DND-41 (cell line): ENCODE measurements around the gene KIF4A.

Experiments used
- ATAC-seq: fragments of 200-7000 bp; cut with Tn5 transposase; 3 replicates; pipeline ENCODE4 v1.9.1; 2021; ENCODE audit warnings: low read depth; ENCODE audit not compliant: insufficient read depth
- DNase-seq: peaks from one replicate; pipeline ENCODE4 v3.0.0-alpha.2; 2020
- H2AFZ ChIP-seq: 2 replicates; pipeline ENCODE4 v1.6.0; 2012; ENCODE audit warnings: low read depth, low read length
- H3K27ac ChIP-seq: 2 replicates; pipeline ENCODE4 v1.5.1; 2012; ENCODE audit warnings: low read length, inconsistent platforms
- H3K27me3 ChIP-seq: fragments of 200-600 bp; sonication (generic); 2 replicates; pipeline ENCODE4 v1.6.0; 2012; ENCODE audit warnings: low read length, mild to moderate bottlenecking, inconsistent platforms; ENCODE audit not compliant: insufficient read depth, poor library complexity
- H3K36me3 ChIP-seq: 2 replicates; pipeline ENCODE4 v1.5.1; 2012; ENCODE audit warnings: low read length, inconsistent platforms; ENCODE audit not compliant: insufficient read depth
- H3K4me1 ChIP-seq: 2 replicates; pipeline ENCODE4 v1.5.1; 2012; ENCODE audit warnings: mild to moderate bottlenecking, low read length; ENCODE audit not compliant: insufficient read depth
- H3K4me2 ChIP-seq: 2 replicates; pipeline ENCODE4 v1.6.0; 2012; ENCODE audit warnings: mild to moderate bottlenecking, moderate library complexity, low read length, inconsistent platforms; ENCODE audit not compliant: insufficient read depth
- H3K4me3 ChIP-seq, 2 experiments: fragments of 200-600 bp in 1 of 2; shearing (Covaris generic) in 1 of 2; 2 replicates each; pipeline ENCODE4 v1.5.1; 2012 to 2016; ENCODE audit warnings: inconsistent platforms in 2 of 2, low read length in 2 of 2, mild to moderate bottlenecking in 2 of 2, low read depth in 1 of 2, moderate library complexity in 1 of 2
- H3K79me2 ChIP-seq: 2 replicates; pipeline ENCODE4 v1.6.0; 2012; ENCODE audit warnings: low read length, inconsistent platforms; ENCODE audit not compliant: insufficient read depth
- H3K9ac ChIP-seq: 2 replicates; pipeline ENCODE4 v1.6.0; 2012; ENCODE audit warnings: low read depth, mild to moderate bottlenecking, inconsistent platforms, low read length, moderate library complexity
- H3K9me3 ChIP-seq: 2 replicates; pipeline ENCODE4 v1.5.1; 2012; ENCODE audit warnings: low read length, moderate library complexity, mild to moderate bottlenecking, inconsistent platforms; ENCODE audit not compliant: insufficient read depth, severe bottlenecking
- H4K20me1 ChIP-seq: 2 replicates; pipeline ENCODE4 v1.6.0; 2012; ENCODE audit warnings: low read length; ENCODE audit not compliant: insufficient read depth
- CTCF ChIP-seq: IDR thresholded peaks from 2 replicates; pipeline ENCODE4 v1.5.1; 2012; ENCODE audit warnings: borderline replicate concordance, low read length, moderate library complexity, mild to moderate bottlenecking; ENCODE audit not compliant: poor library complexity, severe bottlenecking; ENCODE audit errors: extremely low read depth
- EZH2 ChIP-seq: IDR thresholded peaks from 3 replicates; pipeline ENCODE4 v1.6.1; 2012; ENCODE audit warnings: borderline replicate concordance, low read depth, mild to moderate bottlenecking, moderate library complexity, low read length, inconsistent platforms; ENCODE audit not compliant: severe bottlenecking

Gene KIF4A

GRCh38 chrX:70445951-70446350, 156.0 kb downstream of the KIF4A start:
- H3K4me2 ChIP-seq, result no peak overlapping the region
- H3K9me3 ChIP-seq, result no peaks in the 10 kb centered on the region
- H3K27ac ChIP-seq, result no peak overlapping the region
- no peak overlapping the region for H2AFZ ChIP-seq
- no peaks in the 10 kb centered on the region for H3K79me2 ChIP-seq
- DNase-seq (no peak), ATAC-seq (no peak)
- H3K4me3 ChIP-seq, result no peak overlapping the region
- TF ChIP-seq CTCF (no peak), EZH2 (no peak)
- no peaks in the 10 kb centered on the region for H3K4me1 ChIP-seq
- H3K9ac ChIP-seq, result no peak overlapping the region
- no peaks in the 10 kb centered on the region for H3K36me3 ChIP-seq
- no peaks in the 10 kb centered on the region for H3K27me3 ChIP-seq
- no peaks in the 10 kb centered on the region for H4K20me1 ChIP-seq

GRCh38 chrX:70446380-70447350, 156.8 kb downstream of the KIF4A start:
- Histone ChIP-seq H2AFZ (no peak overlapping the region), H3K4me2 (no peak overlapping the region), H3K4me1 (no peaks in the 10 kb centered on the region), H3K9me3 (no peaks in the 10 kb centered on the region), H3K9ac (no peak overlapping the region), H4K20me1 (no peaks in the 10 kb centered on the region), H3K36me3 (no peaks in the 10 kb centered on the region), H3K4me3 (no peak overlapping the region), H3K79me2 (no peaks in the 10 kb centered on the region), H3K27ac (no peak overlapping the region), H3K27me3 (no peaks in the 10 kb centered on the region)
- TF ChIP-seq CTCF, result no peak
- no peak for TF ChIP-seq EZH2
- ATAC-seq, result no peak
- no peak for DNase-seq

- H3K4me3 ChIP-seq, result no peak overlapping the region
- H3K36me3 ChIP-seq, result no peaks in the 10 kb centered on the region
- no peak overlapping the region for H2AFZ ChIP-seq
- H3K79me2 ChIP-seq, result no peaks in the 10 kb centered on the region
- no peak overlapping the region for H3K9ac ChIP-seq
- DNase-seq (no peak), ATAC-seq (no peak)
- H3K27me3 ChIP-seq, result no peaks in the 10 kb centered on the region
- no peak overlapping the region for H3K27ac ChIP-seq
- H3K4me2 ChIP-seq, result no peak overlapping the region
- no peaks in the 10 kb centered on the region for H3K9me3 ChIP-seq
- H4K20me1 ChIP-seq, result no peaks in the 10 kb centered on the region
- no peaks in the 10 kb centered on the region for H3K4me1 ChIP-seq
- TF ChIP-seq CTCF (no peak), EZH2 (no peak)
Measured at GRCh38 chrX:70449457-70449966, 159.6 kb downstream of the KIF4A start.
